ENCODE data around the gene ZNF628. TPM values are rescaled to one million over a fixed set of nuclear protein-coding genes. Genes with fewer than 3 reads are reported as not detected.

Gene ZNF628
- total and polyA plus RNA-seq, 2 of the 8 experiments (the other 6 are each of a cell fraction or from before 2014, with no cell fraction given) = 1.7 to 10.8 TPM

- Histone ChIP-seq H2BK20ac (ENCODE audit: low read length) (no peak overlapping the region), H2AK5ac (ENCODE audit: low read depth, low read length) (no peak overlapping the region), H3K56ac (replicated peaks; ENCODE audit: insufficient read length, low read depth, low read length) (no peak overlapping the region), H3K18ac (ENCODE audit: extremely low read depth, low read length) (peak overlapping the region; percentile 78), H3K4me1 (replicated peaks in 1 of 4; ENCODE audit: control insufficient read depth in 3 of 4, insufficient read depth in 4 of 4, low read length in 3 of 4) (peaks cover 0 to 47% (median 30%) of the 10 kb centered on the region in 4 experiments; a peak in 6 of 7 replicates), H3K79me2 (ENCODE audit: control insufficient read depth in 1 of 2, insufficient read depth in 2 of 2, low read length in 2 of 2) (peaks cover 0 to 5% of the 10 kb centered on the region in 2 experiments; a peak in 1 of 4 replicates), H3K4me3 (ENCODE audit: extremely low read depth in 1 of 4, insufficient read depth in 2 of 4, low read depth in 3 of 4, low read length in 4 of 4) (peak overlapping the region in 1 of 4 experiments; percentile 57; a peak in 3 of 8 replicates), H2BK15ac (ENCODE audit: low read length) (no peak overlapping the region; the same call in 1 of the 2 replicates), H2BK5ac (ENCODE audit: low read depth, low read length) (peak overlapping the region; percentile 71; the same call in 1 of the 2 replicates), H3K9me3 (ENCODE audit: insufficient read depth in 2 of 2, low read depth in 1 of 2, low read length in 1 of 2) (no peaks in the 10 kb centered on the region), H3K4ac (replicated peaks; ENCODE audit: insufficient read length, low read depth, low read length) (no peak overlapping the region), H3K27ac (ENCODE audit: low read depth, low read length) (no peak overlapping the region), H3K23ac (ENCODE audit: insufficient read length) (no peak overlapping the region), H4K91ac (replicated peaks; ENCODE audit: insufficient read length, low read length) (peak overlapping the region; percentile 81), H3K36me3 (ENCODE audit: control insufficient read depth in 2 of 4, insufficient read depth in 4 of 4, low read length in 3 of 4) (no peaks in the 10 kb centered on the region; a peak in 1 of 8 replicates), H3K23me2 (ENCODE audit: low read depth, low read length) (peaks cover 11% of the 10 kb centered on the region), H4K20me1 (replicated peaks in 1 of 2; ENCODE audit: control insufficient read depth in 1 of 2, insufficient read depth in 2 of 2, low read length in 2 of 2) (peaks cover 0 to 4% of the 10 kb centered on the region in 2 experiments), H2BK12ac (ENCODE audit: low read depth, low read length) (peak overlapping the region; percentile 84; the same call in 1 of the 2 replicates), H4K5ac (ENCODE audit: insufficient read length, low read depth, low read length) (no peak overlapping the region), H3K27me3 (replicated peaks in 1 of 4; ENCODE audit: control insufficient read depth in 3 of 4, extremely low read depth in 1 of 4, insufficient read depth in 3 of 4, low read length in 3 of 4) (no peaks in the 10 kb centered on the region; a peak in 2 of 7 replicates), H2AFZ (ENCODE audit: low read length) (no peak overlapping the region), H3K4me2 (ENCODE audit: insufficient read depth in 1 of 2, low read depth in 2 of 2, low read length in 2 of 2) (peak overlapping the region; percentile 53 to 75), H3K79me1 (ENCODE audit: low read depth, low read length) (peaks cover 4% of the 10 kb centered on the region; the same call in 1 of the 2 replicates), H2BK120ac (replicated peaks; ENCODE audit: low read depth, low read length) (no peak overlapping the region), H4K8ac (ENCODE audit: extremely low read depth, insufficient read depth, low read length) (peak overlapping the region; percentile 71), H3K14ac (ENCODE audit: insufficient read length) (peak overlapping the region; percentile 61), H3K9ac (replicated peaks in 1 of 4; ENCODE audit: extremely low read depth in 1 of 4, low read depth in 3 of 4, low read length in 3 of 4) (no peak overlapping the region; a peak in 2 of 7 replicates)
- FAIRE-seq (no peak), DNase-seq (ENCODE audit: low read depth in 1 of 2, low spot score in 2 of 2) (no peak)
- CTCF ChIA-PET (ENCODE audit: partially characterized antibody) = interaction anchor here (0.9 to 1.9 kb wide), 5 partner anchors 9 to 144 kb away, joined by 3 to 7 read pairs (median 4); no protein-coding TSS in a partner anchor
- POLR2A ChIA-PET (ENCODE audit: partially characterized antibody) = interaction anchor here (0.8 to 7.5 kb wide), 7 partner anchors 8 to 110 kb away, joined by 3 to 57 read pairs (median 3); partner anchors contain the start of genes FIZ1, UBE2S and ZNF628
- TF ChIP-seq RXRA (IDR thresholded peaks at IDR 0.05; ENCODE audit: insufficient read depth, low read depth, low read length) (no peak), NRF1 (IDR thresholded peaks at IDR 0.05; ENCODE audit: low read depth, low read length) (no peak), RAD21 (IDR thresholded peaks at IDR 0.05 in 1 of 2, conservative IDR thresholded peaks at IDR 0.05 in 1 of 2; ENCODE audit: low read depth in 2 of 2, low read length in 2 of 2) (no peak), BCL11A (IDR thresholded peaks at IDR 0.05; ENCODE audit: low read depth in 2 of 2, low read length in 2 of 2) (no peak), SIRT6 (IDR thresholded peaks at IDR 0.05; ENCODE audit: low read length) (no peak), JUND (IDR thresholded peaks at IDR 0.05; ENCODE audit: low read length) (no peak), KDM1A (IDR thresholded peaks at IDR 0.05; ENCODE audit: borderline replicate concordance, low read length) (no peak)
- 58% methylated on average over 24 of the region's 36 CpGs; no CpG with 5 or more reads in 1 of the 2 experiments for WGBS, 2 experiments (ENCODE audit: extremely low coverage in 1 of 2, insufficient coverage in 1 of 2, insufficient read length in 1 of 2, insufficient replicate concordance in 2 of 2, low coverage in 1 of 2, low lambda C conversion rate in 2 of 2, missing lambda C conversion rate in 1 of 2)
Observed at GRCh38 chr19:55488986-55489710, 12.7 kb downstream of the ZNF628 start.
